ENCODE data around the gene KSR1.

DNA sequence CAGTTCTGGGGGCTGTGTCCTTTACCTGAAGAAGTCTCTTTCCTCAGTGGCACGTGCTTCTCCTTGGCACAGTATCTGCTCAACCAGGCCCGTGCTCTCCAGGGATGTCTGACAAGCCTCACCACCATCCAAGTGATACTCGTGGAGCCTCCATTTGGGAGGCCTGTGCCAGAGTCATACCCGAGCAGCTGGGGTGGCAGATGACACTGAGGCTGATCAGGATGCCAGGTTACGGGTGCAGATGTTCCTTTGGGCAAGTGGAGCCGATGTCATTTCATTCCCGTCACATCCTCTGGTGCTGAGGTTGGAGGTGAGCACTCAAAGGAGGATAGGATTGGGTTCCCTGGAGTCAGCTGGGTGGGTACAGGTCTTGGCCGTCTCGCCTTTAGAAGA lies 87.2 kb downstream of the KSR1 start:
- TF ChIP-seq, protein P1, sequence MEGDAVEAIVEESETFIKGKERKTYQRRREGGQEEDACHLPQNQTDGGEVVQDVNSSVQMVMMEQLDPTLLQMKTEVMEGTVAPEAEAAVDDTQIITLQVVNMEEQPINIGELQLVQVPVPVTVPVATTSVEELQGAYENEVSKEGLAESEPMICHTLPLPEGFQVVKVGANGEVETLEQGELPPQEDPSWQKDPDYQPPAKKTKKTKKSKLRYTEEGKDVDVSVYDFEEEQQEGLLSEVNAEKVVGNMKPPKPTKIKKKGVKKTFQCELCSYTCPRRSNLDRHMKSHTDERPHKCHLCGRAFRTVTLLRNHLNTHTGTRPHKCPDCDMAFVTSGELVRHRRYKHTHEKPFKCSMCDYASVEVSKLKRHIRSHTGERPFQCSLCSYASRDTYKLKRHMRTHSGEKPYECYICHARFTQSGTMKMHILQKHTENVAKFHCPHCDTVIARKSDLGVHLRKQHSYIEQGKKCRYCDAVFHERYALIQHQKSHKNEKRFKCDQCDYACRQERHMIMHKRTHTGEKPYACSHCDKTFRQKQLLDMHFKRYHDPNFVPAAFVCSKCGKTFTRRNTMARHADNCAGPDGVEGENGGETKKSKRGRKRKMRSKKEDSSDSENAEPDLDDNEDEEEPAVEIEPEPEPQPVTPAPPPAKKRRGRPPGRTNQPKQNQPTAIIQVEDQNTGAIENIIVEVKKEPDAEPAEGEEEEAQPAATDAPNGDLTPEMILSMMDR (IDR thresholded peaks at IDR 0.05), result no peak
- TF ChIP-seq EP300 (IDR thresholded peaks at IDR 0.05), result no peak
- no peak for TF ChIP-seq POLR2A (IDR thresholded peaks at IDR 0.05)
- no peak for TF ChIP-seq POLR2AphosphoS5 (IDR thresholded peaks at IDR 0.05)
